Activated CD4-positive, alpha-beta memory T cell treated with anti-CD3 and anti-CD28 coated beads for 36 hours (primary cell): ENCODE results near the gene GAD1. TPM values are rescaled to one million over a fixed set of nuclear protein-coding genes. Genes with fewer than 3 reads are reported as not detected.

Experiments used
- total RNA-seq, 2 experiments: library from RNA; stranded (reverse); gene quantifications; one replicate each; pipeline ENCODE4 v1.2.3, GENCODE V29; 2021

Gene GAD1
- total RNA-seq, 2 experiments from 2014 or later = 2.6 to 2.9 TPM

Other genes starting within 250 kb of the GAD1 start
- gene SP5, start 101.5 kb upstream of the GAD1 start, total RNA-seq = not detected
- gene ERICH2, start 46.5 kb upstream of the GAD1 start, total RNA-seq = not detected
- 10 to 100 TPM; 64.5 to 73.7 TPM for gene GORASP2, start 112.4 kb downstream of the GAD1 start, total RNA-seq